ENCODE data around the gene POFUT2.

The POFUT2 gene

DNA sequence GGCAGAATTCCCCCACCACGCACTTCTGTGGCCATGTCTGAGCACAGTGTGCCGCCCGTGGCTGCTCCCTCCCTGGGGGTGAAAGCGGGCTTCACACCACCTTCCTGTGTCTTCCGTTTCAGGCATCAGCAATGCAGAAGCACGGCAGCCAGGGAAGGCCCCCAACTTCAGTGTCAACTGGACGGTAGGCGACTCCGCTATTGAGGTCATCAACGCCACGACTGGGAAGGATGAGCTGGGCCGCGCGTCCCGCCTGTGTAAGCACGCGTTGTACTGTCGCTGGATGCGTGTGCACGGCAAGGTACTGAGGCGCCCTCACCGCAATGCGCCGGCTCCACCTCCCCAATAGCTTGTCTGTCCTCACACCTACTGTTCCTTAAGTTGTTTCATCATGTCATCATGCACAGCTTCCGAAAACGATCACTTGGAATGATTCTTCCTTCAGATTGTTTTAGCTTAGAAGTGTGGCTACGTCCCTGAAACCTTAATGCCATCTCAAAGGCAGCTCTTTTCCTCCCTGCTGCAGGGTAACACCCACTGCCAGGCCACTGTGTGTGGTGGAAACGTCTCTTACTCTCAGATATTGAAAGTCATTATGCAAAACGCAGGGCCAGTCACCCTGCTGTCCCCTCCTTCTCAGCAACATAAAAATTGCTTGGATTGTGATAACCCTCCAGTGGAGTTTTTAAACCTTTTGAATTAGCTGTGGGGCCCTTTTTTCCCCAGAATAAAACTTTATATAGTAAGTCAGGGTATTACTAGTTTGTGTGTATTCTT lies 66.8 kb downstream of the POFUT2 start:
- no peak for DNase-seq

DNA sequence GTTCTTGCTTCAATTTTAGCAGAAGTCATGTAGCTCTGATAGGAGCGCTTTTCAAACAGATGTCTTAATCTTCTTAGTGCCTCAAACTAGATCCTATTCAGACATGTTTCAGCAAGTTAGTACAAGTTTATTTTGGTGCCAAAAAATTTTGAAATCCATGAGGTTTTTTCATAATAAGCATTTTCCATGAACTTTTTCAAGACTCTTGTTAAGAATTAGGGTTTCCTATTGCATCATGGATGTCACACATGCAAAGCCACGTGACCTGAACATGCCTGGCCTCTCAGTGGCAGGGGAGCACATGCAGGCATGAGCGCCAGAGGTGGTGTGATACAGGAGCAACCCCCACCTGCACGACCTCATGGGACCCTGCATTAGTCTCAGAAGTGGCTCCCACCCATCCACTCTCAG lies 67.6 kb downstream of the POFUT2 start:
- no peak for DNase-seq

DNA sequence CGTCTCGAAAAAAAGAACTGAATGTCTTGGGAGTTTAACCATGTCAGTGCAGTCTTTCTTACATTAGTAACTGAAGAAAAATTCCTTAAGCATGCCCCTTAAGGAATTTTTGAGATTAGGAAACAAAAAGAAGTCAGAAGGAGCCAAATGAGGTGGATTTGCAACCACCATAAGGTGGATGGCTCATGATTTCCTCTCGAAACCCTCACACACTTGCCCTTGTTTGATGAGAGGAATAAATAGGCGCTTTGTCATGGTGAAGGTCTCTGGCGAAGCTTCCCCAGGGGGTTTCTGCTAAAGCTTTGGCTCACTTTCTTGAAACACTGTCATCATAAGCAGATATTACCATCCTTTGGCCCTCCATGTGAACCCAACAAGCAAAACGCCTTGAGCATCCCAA lies 68.2 kb downstream of the POFUT2 start:
- no peak for DNase-seq

DNA sequence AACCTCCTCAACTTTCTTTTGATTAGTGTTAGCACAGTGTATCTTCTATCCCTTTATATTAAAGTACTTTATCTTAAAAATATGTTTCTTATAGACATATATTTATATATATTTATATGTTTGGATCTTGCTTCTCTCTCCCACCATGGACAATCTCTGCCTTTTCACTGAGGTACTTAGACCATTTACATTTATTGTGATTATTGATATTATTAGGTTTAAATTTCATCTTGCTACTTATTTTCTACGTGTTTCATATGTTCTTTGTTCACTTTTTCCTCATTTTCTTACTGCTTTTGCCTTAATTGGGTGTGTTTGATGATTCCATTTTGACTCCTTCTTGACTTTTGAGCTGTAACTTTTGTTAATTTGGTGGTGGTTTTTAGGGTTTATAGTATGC lies 70.7 kb downstream of the POFUT2 start:
- DNase-seq = no peak

DNA sequence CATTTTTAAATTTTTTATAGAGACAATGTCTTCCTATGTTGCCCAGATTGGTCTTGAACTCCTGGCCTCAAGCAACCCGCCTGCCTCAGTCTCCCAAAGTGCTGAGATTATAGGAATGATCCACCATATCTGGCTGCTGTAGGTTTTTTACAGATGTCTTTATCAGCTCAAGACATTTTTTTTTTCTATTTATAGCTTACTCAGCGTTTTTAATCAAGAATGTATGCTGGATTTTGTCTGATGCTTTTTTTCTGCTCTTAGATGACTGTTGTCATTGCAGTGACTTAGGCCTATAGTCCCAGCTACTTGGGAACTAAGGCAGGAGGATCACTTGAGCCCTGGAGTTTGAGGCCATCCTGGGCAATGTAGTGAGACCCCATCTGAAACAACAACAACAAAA lies 72.5 kb downstream of the POFUT2 start:
- DNase-seq = no peak

Measured in activated gamma-delta T cell (primary cell).